Upper lobe of left lung (tissue), 6 donors: ENCODE data around the gene USP47. TPM values are rescaled to one million over a fixed set of nuclear protein-coding genes. Genes with fewer than 3 reads are reported as not detected.

Source experiments
- ATAC-seq, 2 donors: fragments of 200-7000 bp; cut with Tn5 transposase; one replicate each; pipeline ENCODE4 v1.9.1; 2022; ENCODE audit warnings: mild to moderate bottlenecking in 2 of 2, moderate library complexity in 2 of 2; ENCODE audit not compliant: low FRiP score in 2 of 2
- DNase-seq, 2 donors: peaks; one replicate each; pipeline ENCODE4 v3.0.0-alpha.2; 2019 to 2020
- H3K27ac ChIP-seq, 4 donors: fragments of 200-600 bp; sonication (generic); one replicate each; pipeline ENCODE4 v1.5.1; 2016 to 2019
- H3K27me3 ChIP-seq, 4 donors: fragments of 200-600 bp; sonication (generic); one replicate each; pipeline ENCODE4 v1.5.1; 2017 to 2019
- H3K36me3 ChIP-seq, 4 donors: fragments of 200-600 bp; sonication (generic); one replicate each; pipeline ENCODE4 v1.5.1; 2016 to 2019
- H3K4me1 ChIP-seq, 4 donors: fragments of 200-600 bp; sonication (generic); one replicate each; pipeline ENCODE4 v1.5.1; 2018 to 2019
- H3K4me3 ChIP-seq, 4 donors: fragments of 200-600 bp; sonication (generic); one replicate each; pipeline ENCODE4 v1.5.1; 2017 to 2019; ENCODE audit warnings: mild to moderate bottlenecking in 2 of 4, moderate library complexity in 1 of 4
- H3K9me3 ChIP-seq, 4 donors: fragments of 200-600 bp; sonication (generic); one replicate each; pipeline ENCODE4 v1.5.1; 2018 to 2019
- EP300 ChIP-seq, 4 donors: sonication (generic); formaldehyde crosslinking; IDR thresholded peaks; one replicate each; pipeline ENCODE4 v1.5.1; 2017; ENCODE audit warnings: antibody characterized with exemption in 4 of 4, control low read depth in 2 of 4
- POLR2A ChIP-seq, 4 donors: fragments of 450-650 bp; IDR thresholded peaks; one replicate each; pipeline ENCODE4 v1.5.1; 2016 to 2017; ENCODE audit warnings: antibody characterized with exemption in 4 of 4, mild to moderate bottlenecking in 2 of 4
- POLR2AphosphoS5 ChIP-seq, 2 donors: sonication (generic); formaldehyde crosslinking; IDR thresholded peaks; one replicate each; pipeline ENCODE4 v1.5.1; 2017; ENCODE audit warnings: antibody characterized with exemption in 2 of 2
- WGBS, 2 donors: methylation state at CpG; one replicate each; pipeline ENCODE4 v1.1.5; 2017 to 2018; 5-methylcytosine and 5-hydroxymethylcytosine counted together
- total RNA-seq, 6 donors: library from RNA; depleted of rRNA in 4 of 6; stranded (reverse); fragments of >200 nt in 4 of 6; gene quantifications; one replicate each; pipeline versions ENCODE4 v1.1.0 to v1.2.1, GENCODE V29; 2016 to 2021
- TF ChIP-seq, protein P1 (sequence below), 6 experiments: fragments of 450-650 bp in 4 of 6; fragments of 200-600 bp in 2 of 6; sonication (generic) in 2 of 6; IDR thresholded peaks; one replicate each; pipeline ENCODE4 v1.5.1; 2016 to 2019; ENCODE audit warnings: antibody characterized with exemption in 6 of 6
- donor health status: DM: no; HTN: no; CAD: no; lungs with moderate emphysema.
- donor health status: DM: no; HTN: yes; CAD: no; lungs with severe emphysema.

The USP47 gene
- total RNA-seq, 6 donors from 2014 or later: 32.4 to 132 (median 79.0) TPM

- 36 to 44% methylated on average over 2 of the region's 2 CpGs for WGBS, 2 donors
- no peak overlapping the region for H3K4me3 ChIP-seq
- TF ChIP-seq EP300 (IDR thresholded peaks at IDR 0.05): no peak
- no peak for TF ChIP-seq POLR2AphosphoS5 (IDR thresholded peaks at IDR 0.05)
- H3K27ac ChIP-seq: no peak overlapping the region
- DNase-seq: no peak
- peaks cover 0 to 3% (median 0%) of the 10 kb centered on the region in 4 donors for H3K36me3 ChIP-seq
- no peaks in the 10 kb centered on the region for H3K27me3 ChIP-seq
- ATAC-seq: no peak
- H3K4me1 ChIP-seq: peaks cover 15 to 34% (median 21%) of the 10 kb centered on the region in 4 donors
- peaks cover 0 to 2% (median under 1%) of the 10 kb centered on the region in 4 donors for H3K9me3 ChIP-seq
Measured at GRCh38 chr11:11871991-11872401, 30.2 kb downstream of the USP47 start.

DNA sequence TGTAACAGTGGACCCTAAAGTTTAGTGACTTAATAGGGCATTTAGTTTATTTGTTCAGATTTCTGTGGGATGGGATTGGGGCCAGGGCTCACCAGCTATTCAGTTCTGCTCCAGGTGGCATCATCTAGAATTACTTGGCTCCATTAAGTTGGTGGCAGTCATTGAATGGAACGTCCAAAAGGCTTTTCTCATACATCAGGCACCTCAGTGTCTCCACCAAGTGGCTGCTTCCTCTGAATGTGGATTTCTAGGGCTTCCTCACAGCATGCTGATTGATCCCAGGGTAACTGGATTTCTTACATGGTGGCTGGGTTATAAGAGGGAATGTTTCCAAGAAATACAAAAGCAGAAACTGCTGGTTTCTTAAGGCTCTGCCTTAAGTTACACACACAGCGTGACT is 34.7 kb downstream of the USP47 start:
- ATAC-seq: no peak

GRCh38 chr11:11880179-11880578 is 38.4 kb downstream of the USP47 start:
- TF ChIP-seq, protein P1, sequence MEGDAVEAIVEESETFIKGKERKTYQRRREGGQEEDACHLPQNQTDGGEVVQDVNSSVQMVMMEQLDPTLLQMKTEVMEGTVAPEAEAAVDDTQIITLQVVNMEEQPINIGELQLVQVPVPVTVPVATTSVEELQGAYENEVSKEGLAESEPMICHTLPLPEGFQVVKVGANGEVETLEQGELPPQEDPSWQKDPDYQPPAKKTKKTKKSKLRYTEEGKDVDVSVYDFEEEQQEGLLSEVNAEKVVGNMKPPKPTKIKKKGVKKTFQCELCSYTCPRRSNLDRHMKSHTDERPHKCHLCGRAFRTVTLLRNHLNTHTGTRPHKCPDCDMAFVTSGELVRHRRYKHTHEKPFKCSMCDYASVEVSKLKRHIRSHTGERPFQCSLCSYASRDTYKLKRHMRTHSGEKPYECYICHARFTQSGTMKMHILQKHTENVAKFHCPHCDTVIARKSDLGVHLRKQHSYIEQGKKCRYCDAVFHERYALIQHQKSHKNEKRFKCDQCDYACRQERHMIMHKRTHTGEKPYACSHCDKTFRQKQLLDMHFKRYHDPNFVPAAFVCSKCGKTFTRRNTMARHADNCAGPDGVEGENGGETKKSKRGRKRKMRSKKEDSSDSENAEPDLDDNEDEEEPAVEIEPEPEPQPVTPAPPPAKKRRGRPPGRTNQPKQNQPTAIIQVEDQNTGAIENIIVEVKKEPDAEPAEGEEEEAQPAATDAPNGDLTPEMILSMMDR (IDR thresholded peaks at IDR 0.05): no peak
- TF ChIP-seq POLR2A (IDR thresholded peaks at IDR 0.05) (no peak), POLR2AphosphoS5 (IDR thresholded peaks at IDR 0.05) (no peak), EP300 (IDR thresholded peaks at IDR 0.05) (no peak)
- ATAC-seq: no peak
- Histone ChIP-seq H3K9me3 (no peaks in the 10 kb centered on the region), H3K36me3 (peaks cover 0 to 13% (median 8%) of the 10 kb centered on the region in 4 donors), H3K4me3 (no peak overlapping the region), H3K4me1 (peaks cover 0 to 11% (median 8%) of the 10 kb centered on the region in 4 donors), H3K27me3 (no peaks in the 10 kb centered on the region), H3K27ac (no peak overlapping the region)
- 87 to 91% methylated on average over 2 of the region's 2 CpGs for WGBS, 2 donors
- no peak for DNase-seq

More for the DNA sequence above, 34.7 kb downstream of the USP47 start:
- Histone ChIP-seq H3K4me3 (no peak overlapping the region), H3K27ac (no peak overlapping the region), H3K36me3 (peaks cover 0 to 3% (median 0%) of the 10 kb centered on the region in 4 donors), H3K9me3 (no peaks in the 10 kb centered on the region), H3K4me1 (peaks cover 9 to 24% (median 10%) of the 10 kb centered on the region in 4 donors), H3K27me3 (no peaks in the 10 kb centered on the region)
- no peak for TF ChIP-seq POLR2AphosphoS5 (IDR thresholded peaks at IDR 0.05)
- TF ChIP-seq POLR2A (IDR thresholded peaks at IDR 0.05): no peak
- TF ChIP-seq EP300 (IDR thresholded peaks at IDR 0.05): no peak
- TF ChIP-seq, protein P1 (IDR thresholded peaks at IDR 0.05): no peak
- WGBS, 2 donors: 68 to 86% methylated on average over 2 of the region's 2 CpGs
- no peak for DNase-seq

DNA sequence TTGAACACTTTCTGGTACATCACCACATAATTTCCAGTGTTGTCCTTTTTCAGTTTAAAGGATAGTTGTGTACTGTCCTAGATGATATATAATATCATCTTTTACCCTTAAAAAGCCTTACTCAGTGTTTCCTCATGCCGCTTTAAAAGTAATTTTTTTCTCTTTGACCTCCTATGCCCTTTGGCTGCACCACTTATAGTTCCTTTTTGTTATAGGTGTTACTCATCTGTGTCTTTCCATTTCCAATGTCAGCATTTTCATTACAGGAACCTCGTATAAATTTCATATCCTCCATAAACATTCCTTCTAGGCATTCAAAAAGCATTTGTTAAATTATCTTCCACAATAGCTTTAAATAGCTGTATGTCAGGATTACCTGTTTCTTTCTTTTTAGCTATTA is 40.8 kb downstream of the USP47 start:
- peaks cover 0 to 8% (median 6%) of the 10 kb centered on the region in 4 donors for H3K4me1 ChIP-seq

GRCh38 chr11:11884351-11884750 is 42.6 kb downstream of the USP47 start:
- no peak for DNase-seq
- Histone ChIP-seq H3K36me3 (peaks cover 5 to 34% (median 24%) of the 10 kb centered on the region in 4 donors), H3K27me3 (no peaks in the 10 kb centered on the region), H3K9me3 (no peaks in the 10 kb centered on the region), H3K4me3 (no peak overlapping the region), H3K27ac (no peak overlapping the region), H3K4me1 (peaks cover 0 to 8% (median 5%) of the 10 kb centered on the region in 4 donors)
- no peak for TF ChIP-seq POLR2A (IDR thresholded peaks at IDR 0.05)
- no peak for TF ChIP-seq EP300 (IDR thresholded peaks at IDR 0.05)
- TF ChIP-seq POLR2AphosphoS5 (IDR thresholded peaks at IDR 0.05): no peak
- TF ChIP-seq, protein P1 (IDR thresholded peaks at IDR 0.05): no peak
- no peak for ATAC-seq
- WGBS, 2 donors: 93 to 94% methylated on average over 2 of the region's 2 CpGs

More for the DNA sequence above, 40.8 kb downstream of the USP47 start:
- ATAC-seq (no peak), DNase-seq (no peak)
- Histone ChIP-seq H3K27ac (no peak overlapping the region), H3K36me3 (peaks cover 5 to 34% (median 24%) of the 10 kb centered on the region in 4 donors), H3K9me3 (no peaks in the 10 kb centered on the region), H3K27me3 (no peaks in the 10 kb centered on the region), H3K4me3 (no peak overlapping the region)
- WGBS, 2 donors: 54 to 55% methylated on average over 2 of the region's 2 CpGs
- TF ChIP-seq POLR2AphosphoS5 (IDR thresholded peaks at IDR 0.05): no peak
- TF ChIP-seq, protein P1 (IDR thresholded peaks at IDR 0.05): no peak
- TF ChIP-seq EP300 (IDR thresholded peaks at IDR 0.05): no peak
- TF ChIP-seq POLR2A (IDR thresholded peaks at IDR 0.05): no peak
